GM19239 (cell line): Measurements from ENCODE around the gene TGFBR3.

ENCODE experiments used
- DNase-seq: peaks from one replicate; pipeline ENCODE4 v3.0.0; 2011; ENCODE audit warnings: low spot score; ENCODE audit not compliant: insufficient read length
- FAIRE-seq: peaks from 2 replicates; lab custom pipeline; 2011; peaks lifted over from hg19 to GRCh38; lab: Jason Lieb, UNC

The TGFBR3 gene

DNA sequence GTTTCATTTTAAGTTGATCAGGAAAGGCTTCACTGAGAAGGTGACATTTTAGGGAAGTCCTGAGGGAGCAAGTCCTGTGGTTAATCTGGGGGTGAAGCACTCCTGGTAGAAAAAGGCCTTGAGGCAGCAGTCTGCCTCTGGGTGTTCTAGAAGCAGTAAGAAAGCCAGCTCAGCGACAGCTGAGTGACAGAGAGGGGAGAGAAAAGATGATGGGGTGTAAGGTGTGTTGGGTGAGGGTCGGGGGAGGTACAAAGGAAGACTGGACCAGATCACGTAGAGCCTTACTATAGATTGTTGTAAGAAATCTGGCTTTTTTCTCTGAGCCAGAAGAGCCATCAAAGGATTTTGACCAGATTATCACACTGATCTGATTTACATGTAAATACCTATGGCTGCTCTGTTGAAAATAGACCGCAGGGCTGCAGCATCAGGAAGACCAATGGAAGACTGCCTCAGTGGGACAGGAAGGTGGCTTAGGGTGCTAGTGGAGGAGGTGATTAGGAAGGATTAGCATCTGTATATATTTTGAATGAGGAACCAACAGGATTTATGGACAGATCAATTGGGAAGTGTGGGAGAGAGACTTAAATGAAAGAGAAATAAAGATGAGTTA lies 254.1 kb downstream of the TGFBR3 start:
- no peak for DNase-seq
- no peak for FAIRE-seq

- DNase-seq (no peak), FAIRE-seq (no peak)
Measured at GRCh38 chr1:91630803-91631202, 255.1 kb downstream of the TGFBR3 start.
